Activated CD4-positive, alpha-beta T cell treated with anti-CD3 and anti-CD28 coated beads, Interleukin-2, amount 50 U/mL, for 4 hours (primary cell): Measurements from ENCODE around the gene OR10G3.

Source experiments
- DNase-seq, 2 experiments: peaks; one replicate each; pipeline ENCODE4 v3.0.0-alpha.2; 2020

The OR10G3 gene

GRCh38 chr14:21535545-21536417 lies 44.1 kb downstream of the OR10G3 start:
- no peak for DNase-seq

- DNase-seq, result no peak
Measured at GRCh38 chr14:21534576-21534975, 45.3 kb downstream of the OR10G3 start.

GRCh38 chr14:21533294-21533693 lies 46.6 kb downstream of the OR10G3 start:
- DNase-seq, result no peak

GRCh38 chr14:21529515-21529914 lies 50.4 kb downstream of the OR10G3 start:
- DNase-seq, result no peak

- DNase-seq, result no peak
Measured at GRCh38 chr14:21528381-21529348, 51.2 kb downstream of the OR10G3 start.

GRCh38 chr14:21527318-21527679 lies 52.6 kb downstream of the OR10G3 start:
- no peak for DNase-seq

- no peak for DNase-seq
Measured at GRCh38 chr14:21526672-21527317, 53.1 kb downstream of the OR10G3 start.

GRCh38 chr14:21525962-21526671 lies 53.8 kb downstream of the OR10G3 start, which contains the start of gene SALL2:
Gene SALL2 (minus strand): TSS chr14:21526346. CDS start chr14:21526127, 219 bp downstream.
- DNase-seq, result peak; percentile 63 to 64

GRCh38 chr14:21525571-21525961 lies 54.3 kb downstream of the OR10G3 start:
- DNase-seq, result no peak

- no peak for DNase-seq
Measured at GRCh38 chr14:21524575-21525490, 55.0 kb downstream of the OR10G3 start.

GRCh38 chr14:21523203-21523602 lies 56.7 kb downstream of the OR10G3 start:
- DNase-seq, result no peak

GRCh38 chr14:21521501-21521900 lies 58.4 kb downstream of the OR10G3 start:
- no peak for DNase-seq

GRCh38 chr14:21520767-21521166 lies 59.1 kb downstream of the OR10G3 start:
- DNase-seq, result no peak

GRCh38 chr14:21518725-21519124 lies 61.2 kb downstream of the OR10G3 start:
- DNase-seq, result no peak
